ENCODE measurements around the gene COL15A1. TPM values are rescaled to one million over a fixed set of nuclear protein-coding genes. Genes with fewer than 3 reads are reported as not detected.

COL15A1 gene
- total and polyA plus RNA-seq, 2 donors (not counting 1 experiment from before 2014, with no cell fraction given): not detected

- no peaks in the 10 kb centered on the region for H3K27me3 Mint-ChIP-seq
- no peak overlapping the region for H3K4me3 Mint-ChIP-seq
- no peaks in the 10 kb centered on the region for H3K36me3 ChIP-seq (replicated peaks in 1 of 2; ENCODE audit: control extremely low read depth in 1 of 2, control insufficient read depth in 1 of 2, extremely low read depth in 1 of 2, insufficient read depth in 2 of 2, low read length in 1 of 2)
- no peak overlapping the region for H2AFZ ChIP-seq (ENCODE audit: insufficient read depth, low read depth, low read length, poor library complexity, severe bottlenecking)
- intact Hi-C loops (cut with micrococcal nuclease): no loop called here
- peaks cover 0 to 5% (median 3%) of the 10 kb centered on the region in 3 donors for H3K9me3 ChIP-seq (ENCODE audit: control extremely low read depth in 1 of 3, control insufficient read depth in 2 of 3, insufficient read depth in 1 of 3, low read length in 2 of 3)
- no peaks in the 10 kb centered on the region for H3K4me1 Mint-ChIP-seq
- H3K4me3 ChIP-seq (ENCODE audit: control extremely low read depth in 1 of 5, extremely low read depth in 1 of 5, insufficient read depth in 1 of 5, low read depth in 2 of 5, low read length in 4 of 5): no peak overlapping the region
- ChIA-PET POLR2A (interaction anchor here (0.5 to 1.2 kb wide), 2 partner anchors 12 to 32 kb away, joined by 4 to 5 read pairs; partner anchors contain the start of gene TGFBR1), CTCF (interaction anchor here (0.6 to 0.9 kb wide), 2 partner anchors 11 to 47 kb away, joined by 3 read pairs; no protein-coding TSS in a partner anchor)
- no peaks in the 10 kb centered on the region for H3K79me2 ChIP-seq (ENCODE audit: control insufficient read depth, insufficient read depth, low read length)
- H3K27me3 ChIP-seq (replicated peaks in 1 of 4; ENCODE audit: control extremely low read depth in 1 of 4, control insufficient read depth in 3 of 4, insufficient read depth in 4 of 4, low read length in 3 of 4): no peaks in the 10 kb centered on the region
- no peak overlapping the region for H3K27ac ChIP-seq (ENCODE audit: low read length in 2 of 2)
- H3K9ac ChIP-seq (ENCODE audit: low read length): no peak overlapping the region
- TF ChIP-seq EZH2 (IDR thresholded peaks at IDR 0.05; ENCODE audit: borderline replicate concordance, insufficient read depth, low read depth, low read length, poor library complexity, severe bottlenecking): no peak
- TF ChIP-seq CTCF (IDR thresholded peaks at IDR 0.05): no peak
- WGBS (ENCODE audit: insufficient coverage): 85% methylated on average over 3 of the region's 6 CpGs
- H3K4me1 ChIP-seq (ENCODE audit: control insufficient read depth in 2 of 2, insufficient read depth in 2 of 2, low read length in 2 of 2): no peaks in the 10 kb centered on the region
- ATAC-seq (ENCODE audit: low read depth) (no peak), DNase-seq (no peak)
- H3K9me3 Mint-ChIP-seq (ENCODE audit: insufficient read depth): no peaks in the 10 kb centered on the region
- no peak overlapping the region for H3K27ac Mint-ChIP-seq
- H3K4me2 ChIP-seq (replicated peaks; ENCODE audit: low read depth, low read length, poor library complexity, severe bottlenecking): no peak overlapping the region
- no peaks in the 10 kb centered on the region for H4K20me1 ChIP-seq (ENCODE audit: control insufficient read depth, insufficient read depth, low read length, poor library complexity, severe bottlenecking)
These were observed 149.2 kb downstream of the COL15A1 start for GRCh38 chr9:99092643-99093491.

GRCh38 chr9:99093492-99093791 is 149.7 kb downstream of the COL15A1 start:
- H3K4me1 Mint-ChIP-seq: no peaks in the 10 kb centered on the region
- ATAC-seq (ENCODE audit: low read depth): no peak
- intact Hi-C loops (cut with micrococcal nuclease): no loop called here

More at GRCh38 chr9:99093492-99093791, 149.7 kb downstream of the COL15A1 start:
- ChIA-PET POLR2A (interaction anchor here (0.5 kb wide), 1 partner anchor 33 kb away, joined by 5 read pairs; no protein-coding TSS in a partner anchor), CTCF (no interaction called here)
- Histone ChIP-seq H3K9ac (ENCODE audit: low read length) (no peak overlapping the region), H3K36me3 (replicated peaks in 1 of 2; ENCODE audit: control extremely low read depth in 1 of 2, control insufficient read depth in 1 of 2, extremely low read depth in 1 of 2, insufficient read depth in 2 of 2, low read length in 1 of 2) (no peaks in the 10 kb centered on the region), H3K4me1 (ENCODE audit: control insufficient read depth in 2 of 2, insufficient read depth in 2 of 2, low read length in 2 of 2) (no peaks in the 10 kb centered on the region), H3K27me3 (replicated peaks in 1 of 4; ENCODE audit: control extremely low read depth in 1 of 4, control insufficient read depth in 3 of 4, insufficient read depth in 4 of 4, low read length in 3 of 4) (no peaks in the 10 kb centered on the region), H4K20me1 (ENCODE audit: control insufficient read depth, insufficient read depth, low read length, poor library complexity, severe bottlenecking) (no peaks in the 10 kb centered on the region), H3K27ac (ENCODE audit: low read length in 2 of 2) (no peak overlapping the region), H3K9me3 (ENCODE audit: control extremely low read depth in 1 of 3, control insufficient read depth in 2 of 3, insufficient read depth in 1 of 3, low read length in 2 of 3) (peaks cover 0 to 5% (median 3%) of the 10 kb centered on the region in 3 donors), H3K4me2 (replicated peaks; ENCODE audit: low read depth, low read length, poor library complexity, severe bottlenecking) (no peak overlapping the region), H3K79me2 (ENCODE audit: control insufficient read depth, insufficient read depth, low read length) (no peaks in the 10 kb centered on the region), H2AFZ (ENCODE audit: insufficient read depth, low read depth, low read length, poor library complexity, severe bottlenecking) (no peak overlapping the region), H3K4me3 (ENCODE audit: control extremely low read depth in 1 of 5, extremely low read depth in 1 of 5, insufficient read depth in 1 of 5, low read depth in 2 of 5, low read length in 4 of 5) (no peak overlapping the region)
- 83% methylated on average over 3 of the region's 3 CpGs for WGBS (ENCODE audit: insufficient coverage)
- TF ChIP-seq CTCF (IDR thresholded peaks at IDR 0.05) (no peak), EZH2 (IDR thresholded peaks at IDR 0.05; ENCODE audit: borderline replicate concordance, insufficient read depth, low read depth, low read length, poor library complexity, severe bottlenecking) (no peak)
- no peaks in the 10 kb centered on the region for H3K27me3 Mint-ChIP-seq
- H3K27ac Mint-ChIP-seq: no peak overlapping the region
- H3K4me3 Mint-ChIP-seq: no peak overlapping the region
- no peak for DNase-seq
- no peaks in the 10 kb centered on the region for H3K9me3 Mint-ChIP-seq (ENCODE audit: insufficient read depth)
